Activated CD4-positive, alpha-beta T cell treated with anti-CD3 and anti-CD28 coated beads, Interleukin-2, Interleukin-6, amounts not matched to agents 100 ng/mL and 50 ng/mL, durations not matched to agents 16 hours and 8 hours (primary cell): ENCODE data around the gene CD72.

Experiments used
- DNase-seq: peaks from one replicate; pipeline ENCODE4 v3.0.0-alpha.2; 2020

CD72 gene, protein sequence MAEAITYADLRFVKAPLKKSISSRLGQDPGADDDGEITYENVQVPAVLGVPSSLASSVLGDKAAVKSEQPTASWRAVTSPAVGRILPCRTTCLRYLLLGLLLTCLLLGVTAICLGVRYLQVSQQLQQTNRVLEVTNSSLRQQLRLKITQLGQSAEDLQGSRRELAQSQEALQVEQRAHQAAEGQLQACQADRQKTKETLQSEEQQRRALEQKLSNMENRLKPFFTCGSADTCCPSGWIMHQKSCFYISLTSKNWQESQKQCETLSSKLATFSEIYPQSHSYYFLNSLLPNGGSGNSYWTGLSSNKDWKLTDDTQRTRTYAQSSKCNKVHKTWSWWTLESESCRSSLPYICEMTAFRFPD

DNA sequence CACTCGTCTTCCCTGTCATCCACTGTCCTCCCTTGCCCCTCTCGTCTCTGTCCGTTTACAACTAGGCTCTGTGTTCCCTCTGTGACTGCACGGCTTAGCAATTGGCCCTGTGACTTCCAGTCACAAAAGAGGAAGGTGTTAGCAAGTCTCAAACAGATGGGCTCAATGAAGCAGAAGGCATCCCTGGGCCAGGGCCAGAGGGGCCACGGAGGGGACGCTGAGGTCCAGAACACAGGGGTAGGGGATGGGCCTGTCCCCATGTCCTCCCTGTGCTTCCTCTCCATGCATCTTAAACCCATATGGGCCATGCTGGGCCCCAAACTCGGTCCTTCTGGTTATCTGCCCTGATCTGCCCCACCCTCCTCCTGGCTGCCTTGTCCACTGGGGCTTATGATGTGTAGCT lies at the start of gene CD72:
Gene CD72, minus strand, starts transcription at position 89 of the 403 bp plus-strand sequence. CDS start 110 bp downstream, outside the sequence.
- DNase-seq: no peak

DNA sequence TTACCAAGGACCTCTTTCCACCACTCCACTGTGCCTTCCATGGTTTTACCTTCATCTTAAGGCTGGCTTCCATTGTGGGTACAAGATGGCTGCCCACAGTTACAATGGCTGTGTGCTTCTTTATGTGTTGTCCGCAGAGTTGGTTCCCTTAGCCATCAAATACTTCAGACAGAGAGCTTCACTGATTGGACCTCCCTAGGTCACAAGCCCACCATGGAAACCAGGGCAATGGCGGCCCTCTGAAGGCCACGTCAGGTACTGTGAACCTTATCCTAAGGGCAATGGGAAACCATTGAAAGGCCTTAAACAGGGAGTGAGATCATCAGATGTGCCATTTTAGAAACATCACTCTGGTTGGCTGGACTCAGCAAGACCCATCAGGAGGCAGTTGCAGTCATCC lies 49.7 kb upstream of the CD72 start:
- DNase-seq: no peak

DNA sequence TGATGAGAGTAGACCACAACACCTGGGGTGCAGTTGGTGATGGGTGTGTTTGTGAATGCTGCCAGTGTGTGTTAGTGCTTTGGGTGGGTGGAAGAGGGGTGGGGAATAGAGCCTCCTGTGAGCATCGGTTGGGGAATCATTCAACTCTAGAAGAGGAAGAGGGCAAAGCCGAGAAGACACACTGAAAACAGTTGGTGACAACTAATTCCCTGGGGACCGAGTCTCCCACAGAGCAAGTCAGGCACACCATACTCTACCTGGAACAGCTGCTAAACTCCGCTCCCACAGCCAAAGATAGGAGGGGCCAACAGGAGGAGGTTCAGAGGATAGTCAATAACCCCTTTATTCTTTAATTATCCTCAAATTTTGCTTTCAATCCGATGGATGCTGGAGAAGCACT lies 48.3 kb upstream of the CD72 start:
- no peak for DNase-seq

- no peak for DNase-seq
Measured at GRCh38 chr9:35666045-35666444, 47.8 kb upstream of the CD72 start.

DNA sequence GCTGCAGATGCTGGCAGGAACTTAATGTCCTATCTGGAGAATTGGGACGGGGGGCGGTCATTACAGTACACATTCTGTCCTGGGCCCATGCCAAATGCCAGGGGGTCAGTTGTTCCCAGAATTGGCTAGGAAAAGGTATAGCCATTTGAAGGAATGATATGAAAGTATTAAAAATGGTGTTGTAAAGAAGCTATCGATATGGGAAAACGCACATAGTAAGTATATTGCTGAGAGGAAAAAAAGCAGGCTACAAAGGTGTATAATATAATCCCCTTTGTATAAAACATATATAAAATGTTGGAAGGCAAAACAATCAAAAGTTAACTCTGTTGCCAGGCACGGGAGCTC lies 47.2 kb upstream of the CD72 start:
- no peak for DNase-seq

DNA sequence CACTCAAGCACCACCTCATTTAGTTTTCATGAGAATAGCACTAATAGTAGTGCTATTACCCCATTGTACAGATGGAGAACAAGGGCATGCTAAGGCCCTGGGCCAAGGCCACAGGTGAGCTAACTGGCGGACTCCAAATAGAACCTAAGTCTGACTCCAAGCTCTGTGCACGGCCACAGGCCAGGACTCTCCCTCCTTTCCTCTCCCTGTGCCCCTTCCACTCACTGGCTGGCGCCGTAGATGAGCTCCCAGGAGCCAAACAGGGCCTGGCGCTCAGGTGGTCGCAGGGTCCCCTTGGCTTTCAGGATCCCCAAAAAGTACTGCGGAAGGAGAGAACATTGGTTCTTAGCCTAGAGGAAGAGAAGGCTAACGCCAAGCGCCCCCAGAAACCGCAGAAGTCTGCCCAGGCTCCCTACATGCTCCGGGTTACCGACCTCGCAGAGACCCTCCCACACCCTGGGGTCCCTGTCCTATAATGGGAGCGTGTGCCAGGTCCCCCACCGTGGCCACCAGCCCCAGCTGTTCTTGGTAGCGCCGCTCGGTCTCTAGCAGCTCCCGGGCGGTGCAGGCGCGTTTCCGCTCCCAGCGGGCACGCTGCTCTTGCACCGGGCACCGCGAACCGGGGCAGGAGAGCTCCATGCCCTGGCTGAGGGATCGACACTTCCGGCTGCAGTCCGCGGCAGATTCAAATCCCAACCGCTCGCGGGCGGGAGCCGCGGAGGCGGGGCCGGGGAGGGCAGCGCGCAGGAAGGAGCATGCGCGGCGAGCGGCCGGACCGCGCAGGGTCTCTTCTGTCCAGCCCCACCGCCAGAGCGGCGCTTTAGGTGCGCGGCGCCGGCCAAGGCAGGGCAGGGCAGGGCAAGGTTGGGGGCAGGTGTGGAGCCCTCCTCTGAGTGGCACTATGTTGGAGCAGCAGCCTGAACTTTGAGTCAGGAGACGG lies 46.6 kb upstream of the CD72 start, which contains the start of gene ARHGEF39:
Gene ARHGEF39, minus strand, starts transcription at position 665 of the 940 bp plus-strand sequence. Its CDS starts 26 bp downstream, at position 639.
- peak; percentile 88 for DNase-seq

DNA sequence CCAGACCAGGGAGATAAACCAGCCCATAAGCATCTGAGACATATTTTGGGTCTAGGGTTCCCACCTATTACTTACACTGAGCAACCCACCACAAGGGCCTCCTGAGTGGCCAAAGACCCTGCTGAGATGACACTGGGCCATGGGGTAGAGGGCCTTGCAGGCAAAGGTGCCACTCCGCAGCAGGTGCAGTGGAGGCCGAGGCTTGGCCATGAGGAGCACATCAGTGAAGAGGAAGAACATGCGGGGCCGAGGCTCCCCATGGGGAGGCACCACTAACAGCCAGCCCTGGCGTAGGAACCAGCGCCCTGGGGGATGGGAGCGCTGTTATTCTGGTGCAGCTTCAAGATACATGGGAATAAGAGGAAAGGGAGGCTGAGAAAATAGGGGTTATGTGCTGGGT lies 44.2 kb upstream of the CD72 start:
- DNase-seq: no peak

GRCh38 chr9:35661756-35662350 lies 43.6 kb upstream of the CD72 start:
- DNase-seq: peak; percentile 47

DNA sequence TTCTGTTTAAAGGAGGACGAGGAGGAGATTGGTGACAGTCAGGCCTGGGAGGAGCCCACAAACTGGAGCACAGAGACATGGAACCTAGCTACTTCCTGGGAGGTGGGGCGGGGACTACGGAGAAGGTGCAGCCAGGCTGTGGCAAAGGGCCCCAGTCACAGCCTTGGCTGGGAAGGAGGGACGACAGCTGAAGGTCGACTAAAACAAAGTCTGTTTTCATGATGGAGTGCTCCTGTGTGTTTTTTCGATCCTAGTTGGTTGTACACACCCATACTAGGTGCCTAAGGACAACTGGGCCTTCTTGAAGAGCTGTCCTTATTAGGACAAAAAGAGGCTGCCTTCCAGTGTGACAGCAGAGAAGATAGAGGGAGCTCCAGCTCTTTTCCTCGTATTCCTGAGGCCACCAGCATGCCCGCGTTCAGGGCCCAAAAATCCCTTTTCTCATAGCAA lies 42.8 kb upstream of the CD72 start:
- DNase-seq: no peak

DNA sequence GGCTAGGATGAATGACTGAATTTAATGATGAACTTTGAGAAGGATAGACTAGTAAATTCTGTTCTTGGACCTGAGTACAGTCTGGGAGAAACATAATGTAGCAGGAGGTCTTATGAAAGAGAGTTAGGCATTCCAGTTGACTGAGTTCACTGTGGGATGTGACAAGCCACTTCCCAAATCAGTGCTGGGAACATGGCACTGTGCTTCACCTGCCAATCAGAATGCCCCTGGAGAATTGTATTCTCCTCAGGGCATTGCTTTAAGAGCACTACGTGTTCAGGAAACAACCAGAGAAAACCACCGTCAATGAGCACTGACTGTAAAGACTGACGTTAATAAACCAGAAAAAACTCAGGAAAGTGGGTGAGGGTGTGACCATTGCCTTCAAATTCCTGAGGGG lies 41.1 kb upstream of the CD72 start:
- no peak for DNase-seq

GRCh38 chr9:35658968-35659220 lies 40.7 kb upstream of the CD72 start:
- DNase-seq: peak; percentile 53

DNA sequence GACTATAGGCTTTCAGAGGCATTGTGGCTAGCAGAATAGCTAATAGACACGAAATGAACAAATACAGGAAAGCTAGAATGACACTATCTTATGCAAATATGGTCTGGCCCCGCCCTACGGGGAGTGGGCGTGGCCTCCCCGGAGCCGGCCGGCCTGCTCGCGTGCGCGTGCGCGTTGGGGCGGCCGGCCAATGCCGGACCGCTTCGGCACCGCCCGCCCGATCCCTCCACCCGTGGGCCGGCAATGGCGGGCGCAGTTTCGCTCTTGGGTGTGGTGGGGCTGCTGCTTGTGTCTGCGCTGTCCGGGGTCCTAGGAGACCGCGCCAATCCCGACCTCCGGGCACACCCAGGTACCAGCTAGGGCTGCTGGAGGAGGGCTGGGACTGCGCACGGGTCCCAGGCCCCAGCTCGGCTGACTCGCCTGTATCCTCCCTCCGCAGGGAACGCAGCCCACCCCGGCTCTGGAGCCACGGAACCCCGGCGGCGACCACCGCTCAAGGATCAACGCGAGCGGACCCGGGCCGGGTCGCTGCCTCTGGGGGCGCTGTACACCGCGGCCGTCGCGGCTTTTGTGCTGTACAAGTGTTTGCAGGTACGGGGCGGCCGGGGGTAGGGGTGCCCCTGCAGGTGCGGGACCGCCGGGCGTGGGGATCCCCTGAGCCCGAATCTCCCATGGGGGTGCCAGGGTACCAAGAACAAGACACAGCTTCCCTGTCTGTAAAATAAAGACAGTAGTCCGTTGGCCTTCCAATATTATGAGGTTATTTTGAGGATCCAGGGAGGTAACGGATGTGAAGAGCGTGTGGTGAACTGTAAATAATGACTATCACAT lies 40.1 kb upstream of the CD72 start, which contains the start of gene CCDC107:
Gene CCDC107, plus strand, starts transcription at position 156 of the 831 bp plus-strand sequence. Its CDS starts 88 bp downstream, at position 244.
- peak; percentile 90 for DNase-seq

GRCh38 chr9:35657546-35658136 lies 39.4 kb upstream of the CD72 start, which contains the start of gene RMRP:
Gene RMRP (minus strand): TSS chr9:35658019.
- peak; percentile 98 for DNase-seq

DNA sequence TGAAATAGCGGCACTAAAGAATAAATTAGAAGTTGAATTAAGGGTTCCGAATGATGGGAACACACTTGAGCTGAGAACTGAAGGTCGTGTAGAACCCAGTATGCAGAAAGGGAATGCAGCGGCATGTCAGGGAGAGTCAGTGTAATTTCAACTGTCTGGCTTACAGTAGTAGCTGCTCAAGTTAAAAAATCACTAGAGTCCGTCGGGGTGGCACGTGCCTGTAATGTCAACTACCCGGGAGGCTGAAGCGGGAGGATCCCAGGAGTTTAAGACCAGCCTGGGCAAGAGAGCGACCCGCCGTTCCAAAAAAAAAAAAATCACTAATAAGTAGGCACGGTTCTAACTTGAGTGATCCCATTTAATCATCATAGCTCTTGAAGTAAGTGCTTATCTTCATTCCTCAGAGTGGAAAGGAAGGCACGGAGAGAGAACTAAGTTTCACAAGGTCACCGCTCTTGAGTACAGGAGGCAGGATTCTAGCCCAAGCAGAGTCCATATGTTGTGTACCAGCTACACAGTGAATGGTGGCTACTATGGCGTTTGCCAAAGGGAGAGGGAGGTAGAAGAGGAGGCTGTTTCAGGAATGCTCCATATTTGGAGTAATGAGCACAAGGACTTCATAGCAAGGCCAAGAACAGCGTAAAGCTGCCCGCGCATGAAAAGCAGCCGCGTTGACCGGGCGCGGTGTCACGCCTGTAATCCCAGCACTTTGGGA lies 38.8 kb upstream of the CD72 start:
- no peak for DNase-seq

GRCh38 chr9:35656348-35656747 lies 38.1 kb upstream of the CD72 start:
- DNase-seq: no peak

- no peak for DNase-seq
Measured at GRCh38 chr9:35653611-35654010, 35.4 kb upstream of the CD72 start.

- DNase-seq: no peak
Measured at GRCh38 chr9:35652829-35653209, 34.6 kb upstream of the CD72 start.

GRCh38 chr9:35651956-35652828 lies 34.0 kb upstream of the CD72 start:
- DNase-seq: peak; percentile 33

- DNase-seq: peak; percentile 56
Measured at GRCh38 chr9:35650341-35651158, 32.3 kb upstream of the CD72 start, which contains the start of gene SIT1. Gene SIT1 (minus strand): TSS chr9:35650931. CDS start chr9:35650853, 78 bp downstream.
